NCI-H1417 treated with DMSO at 0.1 percent for 48 hours (cell line): ENCODE measurements around the gene PLEKHS1.
"Not testable (repeated sequence)": the region's sequence is repeated elsewhere in the genome, so short reads cannot be mapped to it uniquely, and the experiment has no call there.

Experiments
- DNase-seq: peaks from one replicate; lab custom pipeline; 2025; lab: John Stamatoyannopoulos, UW

The PLEKHS1 gene

GRCh38 chr10:113742466-113742865 lies 9.0 kb upstream of the PLEKHS1 start:
- no peak for DNase-seq

GRCh38 chr10:113743594-113743993 lies 7.9 kb upstream of the PLEKHS1 start:
- no peak for DNase-seq

- no peak for DNase-seq
Observed at GRCh38 chr10:113745374-113745773, 6.1 kb upstream of the PLEKHS1 start.

GRCh38 chr10:113746217-113746957 lies 5.1 kb upstream of the PLEKHS1 start:
- DNase-seq: no peak

- DNase-seq: no peak
Observed at GRCh38 chr10:113752553-113752952, 1.1 kb downstream of the PLEKHS1 start.

- no peak for DNase-seq
Observed at GRCh38 chr10:113753020-113753692, 1.7 kb downstream of the PLEKHS1 start.

GRCh38 chr10:113754125-113754524 lies 2.6 kb downstream of the PLEKHS1 start:
- DNase-seq: no peak

GRCh38 chr10:113754768-113755167 lies 3.3 kb downstream of the PLEKHS1 start:
- DNase-seq: no peak

GRCh38 chr10:113756940-113757543 lies 5.6 kb downstream of the PLEKHS1 start:
- no peak for DNase-seq

- DNase-seq: no peak
Observed at GRCh38 chr10:113762083-113762482, 10.6 kb downstream of the PLEKHS1 start.

- DNase-seq: no peak
Observed at GRCh38 chr10:113764582-113764981, 13.1 kb downstream of the PLEKHS1 start.

GRCh38 chr10:113765910-113766309 lies 14.4 kb downstream of the PLEKHS1 start:
- DNase-seq: no peak

- DNase-seq: no peak
Observed at GRCh38 chr10:113767222-113767621, 15.7 kb downstream of the PLEKHS1 start.

- no peak for DNase-seq
Observed at GRCh38 chr10:113770346-113770745, 18.9 kb downstream of the PLEKHS1 start.

- not testable (repeated sequence) for DNase-seq
Observed at GRCh38 chr10:113771131-113771530, 19.6 kb downstream of the PLEKHS1 start.

- no peak for DNase-seq
Observed at GRCh38 chr10:113775686-113776294, 24.3 kb downstream of the PLEKHS1 start.

GRCh38 chr10:113776553-113776952 lies 25.1 kb downstream of the PLEKHS1 start:
- no peak for DNase-seq

- DNase-seq: no peak
Observed at GRCh38 chr10:113780681-113781250, 29.3 kb downstream of the PLEKHS1 start.

GRCh38 chr10:113782367-113782766 lies 30.9 kb downstream of the PLEKHS1 start:
- no peak for DNase-seq

- DNase-seq: no peak
Observed at GRCh38 chr10:113782986-113783704, 31.7 kb downstream of the PLEKHS1 start.

GRCh38 chr10:113788604-113789083 lies 37.2 kb downstream of the PLEKHS1 start:
- DNase-seq: no peak

- DNase-seq: no peak
Observed at GRCh38 chr10:113791691-113792090, 40.2 kb downstream of the PLEKHS1 start.
